ENCODE measurements around the gene TPSD1. TPM values are rescaled to one million over a fixed set of nuclear protein-coding genes. Genes with fewer than 3 reads are reported as not detected.

Gene TPSD1
- total RNA-seq, 1 donor from 2014 or later = not detected

DNA sequence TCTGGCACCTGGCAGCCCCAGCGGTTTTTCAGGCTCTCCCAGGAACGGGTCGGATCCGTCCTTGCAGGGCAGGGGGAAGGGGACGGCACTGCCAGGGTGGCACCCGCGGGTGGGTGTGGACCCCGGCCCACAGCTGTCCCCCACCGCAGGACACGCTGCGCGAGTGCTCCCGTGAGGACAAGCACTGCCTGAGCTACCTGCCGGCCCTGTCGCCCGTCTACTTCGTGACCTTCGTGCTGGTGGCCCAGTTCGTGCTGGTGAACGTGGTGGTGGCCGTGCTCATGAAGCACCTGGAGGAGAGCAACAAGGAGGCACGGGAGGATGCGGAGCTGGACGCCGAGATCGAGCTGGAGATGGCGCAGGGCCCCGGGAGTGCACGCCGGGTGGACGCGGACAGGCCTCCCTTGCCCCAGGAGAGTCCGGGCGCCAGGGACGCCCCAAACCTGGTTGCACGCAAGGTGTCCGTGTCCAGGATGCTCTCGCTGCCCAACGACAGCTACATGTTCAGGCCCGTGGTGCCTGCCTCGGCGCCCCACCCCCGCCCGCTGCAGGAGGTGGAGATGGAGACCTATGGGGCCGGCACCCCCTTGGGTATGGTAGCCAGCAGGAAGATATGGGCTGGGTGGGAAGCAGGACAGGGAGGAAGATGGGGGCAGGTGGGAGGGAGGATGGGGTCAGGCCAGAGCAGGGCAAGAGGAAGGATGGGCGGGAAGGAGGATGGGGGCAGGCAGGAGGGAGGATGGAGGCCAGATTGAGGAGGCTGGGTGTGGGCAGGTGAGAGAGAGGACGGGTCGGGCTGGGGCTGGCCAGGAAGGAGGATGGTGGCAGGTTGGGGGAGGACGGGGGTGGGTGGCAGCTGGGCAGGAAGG is 37.6 kb upstream of the TPSD1 start:
- Mint-ChIP-seq H3K36me3 (ENCODE audit: low read depth, unreplicated experiment) (peaks cover 6% of the 10 kb centered on the region), H3K27ac (ENCODE audit: unreplicated experiment) (no peak overlapping the region), H3K4me3 (ENCODE audit: unreplicated experiment) (no peak overlapping the region), H3K9me3 (ENCODE audit: unreplicated experiment) (no peaks in the 10 kb centered on the region), H3K4me1 (ENCODE audit: low read depth, unreplicated experiment) (no peaks in the 10 kb centered on the region), H3K27me3 (ENCODE audit: low read depth, unreplicated experiment) (peaks cover 5% of the 10 kb centered on the region)
- DNase-seq (ENCODE audit: low read depth) (no peak), FAIRE-seq (no peak)
- no peak overlapping the region for H2AFZ ChIP-seq (ENCODE audit: low read depth, low read length)
- no peak overlapping the region for H3K4me3 ChIP-seq (ENCODE audit: insufficient read depth, low read depth, low read length)
- H3K27ac ChIP-seq (ENCODE audit: low read depth, low read length) = no peak overlapping the region
- H3K9me3 ChIP-seq (ENCODE audit: insufficient read depth, low read depth, low read length) = no peaks in the 10 kb centered on the region
- H3K36me3 ChIP-seq (ENCODE audit: insufficient read depth, low read length) = no peaks in the 10 kb centered on the region
- H3K4me1 ChIP-seq (ENCODE audit: insufficient read depth, low read length) = no peaks in the 10 kb centered on the region
- no peaks in the 10 kb centered on the region for H3K27me3 ChIP-seq (ENCODE audit: insufficient read depth, low read length)
- no peak overlapping the region for H3K9ac ChIP-seq (ENCODE audit: low read length)
- no peaks in the 10 kb centered on the region for H4K20me1 ChIP-seq (ENCODE audit: insufficient read depth, low read length)
- no peaks in the 10 kb centered on the region for H3K79me2 ChIP-seq (ENCODE audit: insufficient read depth, low read length)
- no peak for TF ChIP-seq EZH2 (IDR thresholded peaks at IDR 0.05; ENCODE audit: insufficient read depth, low read length)
- TF ChIP-seq, protein P1, sequence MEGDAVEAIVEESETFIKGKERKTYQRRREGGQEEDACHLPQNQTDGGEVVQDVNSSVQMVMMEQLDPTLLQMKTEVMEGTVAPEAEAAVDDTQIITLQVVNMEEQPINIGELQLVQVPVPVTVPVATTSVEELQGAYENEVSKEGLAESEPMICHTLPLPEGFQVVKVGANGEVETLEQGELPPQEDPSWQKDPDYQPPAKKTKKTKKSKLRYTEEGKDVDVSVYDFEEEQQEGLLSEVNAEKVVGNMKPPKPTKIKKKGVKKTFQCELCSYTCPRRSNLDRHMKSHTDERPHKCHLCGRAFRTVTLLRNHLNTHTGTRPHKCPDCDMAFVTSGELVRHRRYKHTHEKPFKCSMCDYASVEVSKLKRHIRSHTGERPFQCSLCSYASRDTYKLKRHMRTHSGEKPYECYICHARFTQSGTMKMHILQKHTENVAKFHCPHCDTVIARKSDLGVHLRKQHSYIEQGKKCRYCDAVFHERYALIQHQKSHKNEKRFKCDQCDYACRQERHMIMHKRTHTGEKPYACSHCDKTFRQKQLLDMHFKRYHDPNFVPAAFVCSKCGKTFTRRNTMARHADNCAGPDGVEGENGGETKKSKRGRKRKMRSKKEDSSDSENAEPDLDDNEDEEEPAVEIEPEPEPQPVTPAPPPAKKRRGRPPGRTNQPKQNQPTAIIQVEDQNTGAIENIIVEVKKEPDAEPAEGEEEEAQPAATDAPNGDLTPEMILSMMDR (IDR thresholded peaks at IDR 0.05; ENCODE audit: insufficient read depth, low read depth, low read length) = no peak
- H3K4me2 ChIP-seq (ENCODE audit: low read length) = no peak overlapping the region

- FAIRE-seq (no peak), DNase-seq (ENCODE audit: low read depth) (no peak)
- no peak overlapping the region for H3K4me3 ChIP-seq (ENCODE audit: insufficient read depth, low read depth, low read length)
- no peaks in the 10 kb centered on the region for H4K20me1 ChIP-seq (ENCODE audit: insufficient read depth, low read length)
- no peaks in the 10 kb centered on the region for H3K27me3 ChIP-seq (ENCODE audit: insufficient read depth, low read length)
- H2AFZ ChIP-seq (ENCODE audit: low read depth, low read length) = no peak overlapping the region
- Mint-ChIP-seq H3K36me3 (ENCODE audit: low read depth, unreplicated experiment) (peaks cover 4% of the 10 kb centered on the region), H3K4me1 (ENCODE audit: low read depth, unreplicated experiment) (no peaks in the 10 kb centered on the region), H3K9me3 (ENCODE audit: unreplicated experiment) (no peaks in the 10 kb centered on the region), H3K27me3 (ENCODE audit: low read depth, unreplicated experiment) (peaks cover 9% of the 10 kb centered on the region), H3K4me3 (ENCODE audit: unreplicated experiment) (no peak overlapping the region), H3K27ac (ENCODE audit: unreplicated experiment) (no peak overlapping the region)
- H3K79me2 ChIP-seq (ENCODE audit: insufficient read depth, low read length) = no peaks in the 10 kb centered on the region
- no peaks in the 10 kb centered on the region for H3K36me3 ChIP-seq (ENCODE audit: insufficient read depth, low read length)
- no peak overlapping the region for H3K4me2 ChIP-seq (ENCODE audit: low read length)
- no peaks in the 10 kb centered on the region for H3K9me3 ChIP-seq (ENCODE audit: insufficient read depth, low read depth, low read length)
- TF ChIP-seq EZH2 (IDR thresholded peaks at IDR 0.05; ENCODE audit: insufficient read depth, low read length) = no peak
- TF ChIP-seq, protein P1 (IDR thresholded peaks at IDR 0.05; ENCODE audit: insufficient read depth, low read depth, low read length) = no peak
- no peaks in the 10 kb centered on the region for H3K4me1 ChIP-seq (ENCODE audit: insufficient read depth, low read length)
- H3K9ac ChIP-seq (ENCODE audit: low read length) = no peak overlapping the region
- no peak overlapping the region for H3K27ac ChIP-seq (ENCODE audit: low read depth, low read length)
Observed at GRCh38 chr16:1218930-1219611, 36.8 kb upstream of the TPSD1 start.

Data from astrocyte (in vitro differentiated cells and primary cell).